8988T (cell line): ENCODE data around the gene CD79A.
A peak's percentile ranks its signal among the peaks of the same experiment; 100 is the strongest.

ENCODE experiments used
- DNase-seq: peaks from one replicate; pipeline ENCODE4 v3.0.0; 2011

The CD79A gene

DNA sequence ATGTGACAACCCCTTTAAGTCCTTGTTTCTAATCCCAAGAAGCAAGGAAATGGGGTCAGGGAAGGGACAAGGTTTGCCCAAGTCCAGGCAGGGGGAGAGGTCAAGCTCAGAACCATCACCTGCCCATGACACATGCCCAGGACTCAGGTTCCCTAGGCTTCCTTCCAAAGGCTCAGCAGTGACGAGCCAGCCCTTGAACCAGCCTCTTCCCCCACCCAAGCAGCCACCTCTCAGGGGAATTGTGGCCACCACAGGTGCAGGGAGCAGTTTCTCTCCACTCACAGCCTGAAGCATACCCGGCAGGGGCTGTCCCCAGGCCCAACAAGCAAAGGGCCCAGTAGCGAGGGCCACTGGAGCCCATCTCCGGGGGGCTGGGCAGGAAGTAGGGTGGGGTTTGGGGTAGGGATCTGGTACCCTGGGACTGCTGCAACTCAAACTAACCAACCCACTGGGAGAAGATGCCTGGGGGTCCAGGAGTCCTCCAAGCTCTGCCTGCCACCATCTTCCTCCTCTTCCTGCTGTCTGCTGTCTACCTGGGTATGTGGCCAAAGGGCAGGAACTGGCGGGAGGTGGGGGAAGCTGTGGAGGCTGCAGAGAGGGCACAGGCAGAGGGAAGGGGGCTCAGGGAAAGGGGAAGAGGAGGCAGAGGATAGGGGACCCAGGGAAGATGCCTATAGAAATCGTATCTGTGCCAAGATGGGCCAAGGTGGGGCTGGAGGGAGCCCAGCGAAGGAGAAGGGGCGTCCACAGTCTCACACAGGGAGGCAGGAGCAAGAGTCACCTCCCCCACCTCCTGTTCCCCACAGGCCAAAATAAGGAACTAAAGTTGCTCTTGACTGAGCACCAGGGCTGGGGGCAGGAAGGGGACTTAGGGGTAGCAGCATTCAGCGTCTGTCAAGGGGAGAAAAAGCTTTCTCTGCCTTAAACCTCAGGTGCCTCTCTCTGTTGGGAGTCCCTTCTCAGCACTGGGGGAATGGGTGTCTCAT is at the start of gene CD79A:
TSS of gene CD79A (plus strand) at position 433 of the 986 bp plus-strand sequence. CDS start at position 459, 26 bp downstream.
- DNase-seq, result no peak

DNA sequence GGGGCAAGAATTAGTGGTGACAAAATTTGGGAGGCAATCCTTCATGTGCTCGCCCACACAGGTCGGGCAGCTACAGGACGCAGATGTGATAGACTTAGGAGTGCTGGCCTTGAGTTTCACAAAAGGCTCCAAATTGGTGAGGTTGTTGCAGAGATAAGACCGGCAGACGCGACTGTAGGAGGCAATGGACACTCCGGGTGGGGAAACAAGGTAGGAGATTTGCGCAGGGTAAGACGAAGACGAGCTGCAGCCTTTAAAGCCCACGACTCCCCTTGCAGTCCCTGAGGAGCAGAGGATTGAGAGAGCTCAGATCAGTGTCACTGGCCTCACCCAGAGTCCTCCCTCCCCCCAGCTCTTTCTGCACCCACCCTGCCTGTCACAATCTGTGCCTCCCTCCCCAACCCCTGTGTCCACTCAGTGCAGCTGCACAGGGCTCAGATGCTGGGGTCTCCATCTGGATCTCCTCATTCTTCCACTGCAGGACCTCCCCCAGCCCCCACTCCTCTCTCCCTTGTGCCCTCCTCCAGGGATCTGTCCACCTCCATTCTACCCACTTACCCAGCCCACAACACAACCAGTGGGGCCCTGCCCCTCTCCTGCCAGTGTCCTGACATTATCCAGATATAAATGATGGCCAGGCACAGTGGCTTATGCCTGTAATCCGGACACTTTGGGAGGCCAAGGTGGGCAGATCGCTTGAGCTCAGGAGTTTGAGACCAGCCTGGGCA is 38.9 kb upstream of the CD79A start:
- DNase-seq, result no peak

DNA sequence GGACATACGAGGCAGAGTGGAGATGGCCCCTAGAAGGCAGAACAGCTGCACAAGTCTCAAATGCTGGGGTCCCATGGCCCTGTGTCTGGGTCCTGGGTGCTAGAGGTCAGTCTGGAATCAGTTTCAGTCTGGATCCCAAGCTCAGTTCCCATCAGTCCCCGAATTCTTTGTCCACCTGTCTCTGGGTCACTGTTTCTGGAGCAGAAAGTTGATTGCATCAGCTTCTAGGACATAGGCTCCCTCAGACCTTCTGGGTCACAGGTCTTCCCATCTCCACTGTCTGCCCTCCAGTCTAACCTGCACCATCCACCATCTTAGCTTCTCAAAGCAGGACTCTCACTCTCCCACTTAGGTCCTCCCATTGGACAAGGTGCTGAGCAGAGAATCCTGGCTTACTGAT is 37.9 kb upstream of the CD79A start:
- DNase-seq, result no peak

DNA sequence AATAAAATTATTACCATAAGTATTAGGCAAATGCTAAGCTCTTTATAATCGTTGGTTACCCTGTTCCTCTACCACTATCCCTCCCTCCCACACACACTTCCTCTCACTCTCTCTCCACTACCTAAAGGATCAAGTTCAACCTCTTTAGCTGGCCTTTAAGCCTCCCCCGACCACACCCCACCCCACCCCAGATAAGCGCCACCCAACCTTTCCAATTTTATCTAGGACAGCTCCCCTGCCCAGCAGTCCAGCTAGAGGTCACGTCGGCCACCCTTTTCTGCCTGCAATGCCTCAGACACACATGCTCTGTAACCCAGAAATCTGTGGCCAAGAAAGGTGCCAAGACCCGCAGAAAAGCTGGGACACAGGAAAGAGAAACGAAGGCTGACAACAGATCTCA is 33.7 kb upstream of the CD79A start:
- DNase-seq, result no peak

DNA sequence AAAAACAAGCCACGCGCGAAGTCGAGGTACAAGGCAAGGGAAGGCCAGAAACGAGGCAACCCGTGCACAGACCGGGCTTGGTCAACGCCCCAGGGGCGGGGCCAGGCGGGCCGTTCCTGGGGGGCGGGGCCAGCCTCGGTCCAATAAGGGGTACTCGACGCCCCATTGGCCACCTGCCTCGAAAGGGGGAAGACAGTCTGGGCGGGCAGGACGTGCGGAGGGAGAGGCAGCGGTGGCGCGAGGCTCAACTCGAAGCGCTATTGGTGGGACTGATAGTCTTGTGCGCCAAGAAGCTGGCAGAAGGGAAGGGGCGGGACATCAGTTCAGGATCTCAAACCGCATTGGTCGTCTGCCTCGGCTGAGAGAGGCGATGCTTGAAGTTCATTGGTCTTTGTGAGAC is 32.5 kb upstream of the CD79A start, which contains the start of gene LYPD4:
TSS of gene LYPD4 (minus strand) at position 83 of the 400 bp plus-strand sequence. CDS start 5,398 bp downstream, outside the sequence.
- no peak for DNase-seq

DNA sequence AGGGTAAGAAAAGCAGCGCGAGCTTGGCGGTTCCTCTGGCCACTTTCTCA is 32.3 kb upstream of the CD79A start, which contains the start of gene DMRTC2:
TSS of gene DMRTC2 (plus strand) at position 42 of the 50 bp plus-strand sequence. CDS start 2,387 bp downstream, outside the sequence.
- DNase-seq, result no peak

DNA sequence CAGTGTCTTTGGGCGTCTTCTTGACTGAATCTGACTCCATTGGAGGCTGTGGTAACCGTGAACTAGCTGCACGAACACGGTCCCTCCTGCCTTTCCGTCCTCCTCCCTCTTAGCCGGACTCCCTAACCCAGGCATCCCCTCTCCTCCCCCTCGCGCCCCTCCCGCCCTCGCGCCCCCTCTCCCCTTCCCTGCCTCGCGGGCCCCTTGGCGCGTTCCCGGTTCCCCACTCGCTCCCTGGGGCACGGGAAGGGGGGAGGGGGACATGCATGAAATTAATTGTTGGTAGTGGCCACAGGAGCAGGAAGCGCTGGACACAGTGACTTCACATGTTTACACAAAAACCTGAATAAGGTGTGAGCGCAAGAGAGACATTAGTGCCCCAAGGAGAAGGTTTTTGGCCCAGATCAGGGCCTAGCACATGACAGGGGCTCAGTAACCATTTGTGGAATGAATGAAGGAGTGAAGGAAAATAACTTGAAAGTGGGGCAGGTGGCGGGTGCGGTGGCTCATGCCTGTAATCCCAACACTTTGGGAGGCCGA is 32.0 kb upstream of the CD79A start:
- DNase-seq, result no peak

DNA sequence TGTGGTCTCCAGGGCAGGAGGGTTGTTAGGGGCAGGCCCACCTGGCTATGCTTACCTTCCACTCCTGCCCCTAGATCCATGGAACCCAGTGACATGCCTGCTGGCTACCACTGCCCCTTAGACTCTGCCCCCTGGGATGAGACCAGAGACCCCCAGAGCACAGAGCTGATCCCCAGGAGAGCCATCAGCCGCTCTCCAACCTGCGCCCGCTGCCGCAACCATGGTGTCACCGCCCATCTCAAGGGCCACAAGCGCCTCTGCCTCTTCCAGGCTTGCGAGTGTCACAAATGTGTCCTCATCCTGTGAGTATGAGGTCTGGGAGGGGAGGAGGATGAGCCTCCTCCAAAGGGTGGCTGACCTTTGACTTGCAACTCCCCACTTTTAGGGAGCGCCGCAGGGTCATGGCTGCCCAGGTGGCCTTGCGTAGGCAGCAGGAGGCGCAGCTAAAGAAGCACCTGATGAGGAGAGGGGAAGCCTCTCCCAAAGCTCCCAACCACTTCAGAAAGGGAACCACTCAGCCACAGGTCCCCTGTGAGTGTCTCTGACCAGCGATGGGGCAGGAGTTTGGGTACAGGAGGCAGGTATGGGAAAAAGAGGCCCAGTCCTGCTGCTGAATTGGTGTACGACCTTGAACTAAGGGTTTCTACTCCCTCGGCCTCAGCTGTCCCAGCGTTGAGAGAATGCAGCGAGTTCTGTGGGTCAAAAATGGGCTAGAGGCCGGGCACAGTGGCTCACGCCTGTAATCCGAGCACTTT is 29.6 kb upstream of the CD79A start:
- DNase-seq, result no peak

DNA sequence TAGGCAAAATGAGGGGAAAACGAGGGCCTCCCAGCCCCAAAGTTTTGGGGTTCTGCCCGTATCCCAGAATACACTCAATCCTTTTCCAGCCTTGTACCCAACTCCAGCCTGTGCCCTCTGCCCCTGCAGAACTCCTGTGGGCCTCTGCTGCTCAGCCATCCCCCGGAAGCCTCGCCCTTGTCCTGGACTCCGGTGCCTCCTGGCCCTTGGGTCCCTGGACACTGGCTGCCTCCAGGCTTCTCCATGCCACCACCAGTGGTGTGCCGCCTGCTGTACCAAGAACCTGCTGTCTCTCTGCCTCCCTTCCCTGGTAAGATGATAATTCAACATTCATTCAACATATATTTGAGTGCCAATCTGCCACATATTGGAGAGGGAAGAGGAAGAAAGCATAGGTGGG is 28.4 kb upstream of the CD79A start:
- no peak for DNase-seq

DNA sequence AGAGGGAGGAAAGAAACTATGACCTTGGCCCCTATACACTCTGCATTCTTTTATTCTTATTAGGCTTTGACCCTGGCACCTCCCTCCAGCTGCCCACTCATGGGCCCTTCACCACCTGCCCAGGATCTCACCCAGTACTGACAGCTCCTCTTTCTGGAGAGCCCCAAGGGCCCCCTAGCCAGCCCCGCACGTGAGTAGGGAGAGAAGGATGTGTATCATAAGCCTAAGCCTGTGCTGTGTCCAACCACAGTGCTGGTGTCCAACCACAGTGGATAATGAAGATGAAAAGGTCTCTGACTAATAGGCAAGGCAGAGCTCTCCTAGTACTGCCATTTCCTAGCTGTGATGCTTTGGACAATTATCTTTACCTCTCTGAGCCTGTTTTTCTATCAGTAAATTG is 28.0 kb upstream of the CD79A start:
- DNase-seq, result no peak

DNA sequence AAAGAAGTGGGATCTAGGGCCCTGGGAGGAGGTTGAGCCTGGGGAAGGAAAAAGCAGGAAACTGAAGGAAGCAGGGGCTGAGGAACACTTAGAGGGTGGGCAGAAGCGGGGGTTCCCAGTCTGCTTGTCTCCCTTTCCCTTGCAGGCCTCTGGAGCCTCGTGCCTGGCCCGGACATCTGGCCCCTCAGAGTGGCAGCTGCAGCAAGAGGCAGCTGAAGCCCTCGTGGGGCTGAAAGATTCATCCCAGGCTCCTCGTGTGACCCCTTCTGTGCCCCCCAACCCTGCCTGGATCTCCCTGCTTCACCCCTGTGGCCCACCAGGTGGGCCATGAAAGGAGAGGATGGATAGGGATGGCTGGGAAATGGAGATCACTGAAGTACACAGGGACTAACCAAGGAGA is 26.7 kb upstream of the CD79A start:
- no peak for DNase-seq

DNA sequence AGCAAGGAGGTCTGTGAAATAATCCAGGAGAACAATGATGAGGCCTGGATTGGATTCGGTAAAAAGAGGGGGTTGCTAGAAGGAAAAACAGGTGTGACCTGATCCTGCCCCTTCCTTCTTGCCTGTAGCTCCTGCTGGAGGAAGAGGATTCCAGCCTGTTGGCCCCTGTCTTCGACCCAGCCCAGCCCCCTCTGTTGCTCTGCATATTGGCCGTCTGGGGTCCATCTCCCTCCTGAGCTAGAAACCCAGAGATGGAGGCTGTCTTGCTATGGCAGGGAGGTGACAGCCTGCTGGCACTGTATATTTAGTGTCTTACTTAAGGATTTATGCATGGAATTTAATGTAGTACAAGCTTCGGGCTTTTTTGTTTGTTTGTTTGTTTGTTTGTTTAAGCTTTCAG is 25.6 kb upstream of the CD79A start:
- DNase-seq, result no peak

DNA sequence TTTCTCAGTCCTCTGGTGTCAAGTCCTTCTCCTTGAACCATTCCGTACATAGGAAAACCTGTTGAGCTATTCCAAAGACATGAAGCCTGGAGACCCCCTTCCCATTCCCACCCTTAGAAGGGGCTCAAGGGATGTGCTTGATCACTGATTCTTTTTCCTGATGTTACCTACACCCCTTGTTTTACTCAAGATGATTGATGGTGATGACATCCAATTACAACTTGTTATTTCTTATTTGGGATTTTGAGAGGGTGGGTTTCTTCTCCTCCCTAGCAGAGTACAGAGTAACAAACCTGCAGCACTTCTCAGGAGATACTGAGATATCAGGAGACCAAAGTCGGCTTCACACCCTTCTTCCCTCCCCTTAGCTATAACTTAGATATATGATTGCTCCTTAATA is 23.7 kb upstream of the CD79A start:
- DNase-seq, result no peak

DNA sequence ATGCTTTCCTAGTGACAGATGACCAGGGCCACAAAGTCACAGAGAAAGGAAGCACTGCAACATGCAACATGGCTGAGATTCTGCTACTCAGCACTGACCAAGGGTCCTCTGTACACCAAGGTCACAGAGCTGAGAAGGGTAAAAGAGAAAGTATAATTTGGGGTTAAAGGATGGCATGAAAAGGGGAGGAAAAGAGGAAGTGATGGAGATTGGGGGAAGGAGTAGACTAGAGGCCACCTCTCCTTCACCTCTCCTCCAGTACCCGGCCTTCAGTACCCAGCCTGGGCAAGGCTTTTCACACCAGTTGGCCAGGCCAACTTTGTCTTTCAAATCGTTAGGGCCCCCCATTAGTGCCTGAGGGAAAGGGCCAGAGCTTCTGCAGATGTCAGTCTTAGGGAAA is 23.3 kb upstream of the CD79A start:
- no peak for DNase-seq

DNA sequence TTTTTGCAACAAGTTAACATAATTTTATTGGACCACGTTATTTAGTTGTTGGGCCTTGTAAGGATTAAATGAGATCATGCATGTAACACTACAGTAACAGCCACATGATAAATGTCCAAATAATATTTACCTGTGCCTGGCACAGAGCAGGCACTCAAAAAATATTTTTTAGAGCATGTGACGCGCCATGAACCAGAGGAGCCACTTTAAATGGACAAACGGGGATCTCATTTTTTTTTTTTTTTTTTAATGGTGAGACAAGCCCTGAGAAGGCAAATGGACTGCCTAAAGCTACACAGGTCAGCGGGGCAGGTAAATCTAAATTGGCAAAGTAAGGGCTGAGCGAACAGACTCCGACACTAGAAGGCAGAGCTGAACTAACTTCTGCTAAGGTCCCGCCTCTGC is 17.9 kb upstream of the CD79A start:
- no peak for DNase-seq

DNA sequence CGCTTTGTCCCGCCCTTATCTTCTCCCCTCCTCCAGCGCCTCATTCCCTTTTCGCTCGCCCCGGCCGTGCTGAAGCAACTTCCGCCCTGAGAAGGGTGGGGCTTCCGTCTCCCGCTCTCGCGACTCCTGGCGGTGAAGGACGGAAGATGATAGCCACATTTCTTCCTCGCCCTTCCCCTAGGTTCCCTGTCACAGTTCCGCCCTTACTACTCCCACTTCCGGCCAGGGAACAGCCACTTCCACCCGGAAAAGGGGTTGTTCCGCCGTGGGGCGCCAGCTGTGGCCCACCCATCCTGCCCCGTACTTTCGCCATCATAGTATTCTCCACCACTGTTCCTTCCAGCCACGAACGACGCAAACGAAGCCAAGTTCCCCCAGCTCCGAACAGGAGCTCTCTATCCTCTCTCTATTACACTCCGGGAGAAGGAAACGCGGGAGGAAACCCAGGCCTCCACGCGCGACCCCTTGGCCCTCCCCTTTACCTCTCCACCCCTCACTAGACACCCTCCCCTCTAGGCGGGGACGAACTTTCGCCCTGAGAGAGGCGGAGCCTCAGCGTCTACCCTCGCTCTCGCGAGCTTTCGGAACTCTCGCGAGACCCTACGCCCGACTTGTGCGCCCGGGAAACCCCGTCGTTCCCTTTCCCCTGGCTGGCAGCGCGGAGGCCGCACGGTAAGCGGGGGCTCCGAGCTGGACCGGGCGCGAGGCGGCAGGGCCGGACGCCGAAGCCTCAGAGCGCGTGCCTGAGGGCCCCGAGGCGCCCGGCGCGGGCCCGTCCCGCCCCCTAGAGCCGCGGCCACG is 17.3 kb upstream of the CD79A start, which contains the start of gene RPS19:
TSS of gene RPS19 (plus strand) at position 638 of the 801 bp plus-strand sequence. CDS start 520 bp downstream, outside the sequence.
- peak; percentile 87 for DNase-seq

DNA sequence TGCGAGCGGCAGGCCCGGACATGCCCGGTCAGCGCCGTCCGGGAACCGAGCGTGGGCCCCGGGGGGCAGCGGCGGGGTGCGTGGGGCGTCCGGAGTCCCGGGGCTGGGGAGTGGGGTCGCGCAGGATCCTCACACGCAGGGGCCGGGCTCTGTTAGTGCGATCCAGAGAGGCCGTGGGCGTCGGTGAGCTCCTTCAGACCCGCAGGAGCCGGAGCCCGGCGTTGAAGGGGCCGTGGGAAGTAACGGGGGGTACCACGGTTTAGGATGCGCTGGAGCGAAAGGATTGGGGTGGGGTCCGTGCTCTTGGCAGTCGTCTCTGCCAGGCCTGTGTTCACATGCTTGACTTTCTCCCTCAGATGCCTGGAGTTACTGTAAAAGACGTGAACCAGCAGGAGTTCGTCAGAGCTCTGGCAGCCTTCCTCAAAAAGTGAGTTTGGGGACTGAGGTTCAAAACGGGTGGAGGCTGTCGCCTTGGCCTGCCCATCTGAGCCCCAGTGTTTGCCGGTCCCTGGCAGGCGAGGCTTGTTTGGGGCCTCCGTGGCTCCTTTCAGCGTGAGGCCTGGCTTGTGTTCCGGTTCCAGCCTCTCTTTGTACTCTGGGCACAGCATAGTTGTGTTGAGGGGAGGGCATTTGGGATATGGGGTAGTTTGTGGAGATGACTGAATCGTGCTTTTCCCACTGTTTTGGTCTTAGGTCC is 16.5 kb upstream of the CD79A start:
- no peak for DNase-seq

DNA sequence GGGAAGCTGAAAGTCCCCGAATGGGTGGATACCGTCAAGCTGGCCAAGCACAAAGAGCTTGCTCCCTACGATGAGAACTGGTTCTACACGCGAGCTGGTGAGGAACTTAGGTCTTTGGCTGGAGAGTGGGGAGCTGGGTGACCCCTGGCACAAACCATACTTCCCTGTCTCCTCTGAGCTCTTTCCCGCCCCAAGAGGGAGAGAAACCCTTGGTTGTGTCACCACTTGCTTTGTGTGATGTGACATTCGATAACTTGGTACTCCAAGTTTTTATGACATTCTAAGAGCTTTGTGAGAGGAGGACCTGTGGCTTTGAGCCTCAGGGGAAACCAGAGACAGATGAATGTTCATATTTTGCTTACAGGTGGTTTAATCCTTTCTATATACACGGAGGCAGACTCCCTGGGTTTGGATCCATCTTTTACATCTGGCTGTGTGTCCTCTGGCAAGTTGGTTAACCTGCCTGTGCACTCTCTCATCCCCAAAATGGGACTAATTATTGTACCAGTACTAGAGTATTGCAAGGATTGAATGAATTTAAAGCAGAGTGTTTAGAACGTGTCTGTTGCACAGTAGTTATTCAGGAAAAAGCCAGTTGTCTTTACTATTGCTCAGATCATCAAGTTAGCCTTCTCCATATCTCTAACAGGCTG is 15.8 kb upstream of the CD79A start:
- no peak for DNase-seq

DNA sequence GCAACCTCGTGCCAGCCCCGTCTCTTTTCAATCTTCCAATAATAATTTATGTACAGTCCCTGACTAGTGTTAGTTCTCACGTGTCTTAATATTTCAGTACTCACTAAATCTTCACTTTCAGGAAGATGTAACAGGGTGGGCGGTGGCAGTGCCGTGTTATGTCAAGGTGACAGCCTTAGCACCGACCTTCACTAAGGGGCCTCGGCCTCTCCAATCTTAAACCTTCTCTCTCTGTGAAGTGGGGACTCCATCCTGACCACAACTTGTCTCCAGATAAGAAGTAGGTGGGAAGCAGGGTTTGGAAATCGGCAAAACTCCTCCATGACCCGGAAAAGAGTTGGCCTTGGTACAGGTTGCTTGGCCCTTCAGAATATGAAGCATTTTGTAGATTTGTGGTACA is 15.2 kb upstream of the CD79A start:
- DNase-seq, result no peak

DNA sequence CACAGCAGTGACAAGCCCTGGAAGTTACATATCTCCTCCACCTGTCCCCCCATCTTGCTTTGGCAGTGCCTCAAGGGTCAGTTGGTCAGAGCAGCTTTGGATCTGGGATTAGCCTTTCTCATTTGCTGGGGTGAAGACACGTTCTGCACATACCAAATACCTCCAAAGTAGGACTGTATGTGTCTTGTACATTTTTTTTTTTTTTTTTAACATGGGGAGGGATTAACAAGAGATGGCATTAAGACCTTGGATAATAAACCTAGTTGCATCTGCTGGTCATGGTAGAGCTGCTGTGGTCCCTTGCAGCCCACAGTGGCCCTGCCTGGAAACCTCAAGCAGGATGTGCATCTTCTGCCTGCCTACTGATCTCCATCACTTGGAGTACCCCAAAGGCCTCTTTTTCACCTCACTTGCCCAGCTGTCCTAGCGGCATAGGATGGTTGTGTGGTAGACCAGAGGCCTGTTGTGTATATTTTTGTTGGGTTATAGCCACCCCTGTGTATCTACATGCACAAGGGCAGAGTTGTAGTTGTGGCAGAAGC is 14.6 kb upstream of the CD79A start:
- DNase-seq, result no peak
